H1 (cell line): Measurements from ENCODE around the gene RNFT2. TPM values are rescaled to one million over a fixed set of nuclear protein-coding genes. Genes with fewer than 3 reads are reported as not detected.

Experiments used
- CTCF ChIA-PET: fragments of 300-600 bp; sonication (Branson Sonifier 250); formaldehyde crosslinking; loops from one replicate; lab custom pipeline; 2021; ENCODE audit not compliant: partially characterized antibody; lab: Charles Lee
- POLR2A ChIA-PET: fragments of 300-600 bp; sonication (Branson Sonifier 250); formaldehyde crosslinking; loops from one replicate; lab custom pipeline; 2021; ENCODE audit warnings: inconsistent platforms; ENCODE audit not compliant: partially characterized antibody; lab: Charles Lee
- DNase-seq, 2 experiments: peaks; one replicate each; pipeline versions ENCODE4 v3.0.0 to v3.0.0-alpha.2; 2010 to 2022; ENCODE audit warnings: low spot score in 2 of 2, low read depth in 1 of 2, mixed read lengths in 1 of 2
- FAIRE-seq: peaks from 2 replicates; lab custom pipeline; 2011; peaks lifted over from hg19 to GRCh38; lab: Jason Lieb, UNC
- H2AFZ ChIP-seq: 2 replicates; pipeline ENCODE4 v1.8.1; 2012; ENCODE audit warnings: low read length, inconsistent platforms
- H2AK5ac ChIP-seq: 2 replicates; pipeline ENCODE4 v1.6.1; 2013; ENCODE audit warnings: low read depth, low read length
- H2BK120ac ChIP-seq: replicated peaks from 2 replicates; pipeline ENCODE3; 2013; ENCODE audit warnings: low read depth, low read length, inconsistent platforms
- H2BK12ac ChIP-seq: 2 replicates; pipeline ENCODE4 v1.6.1; 2013; ENCODE audit warnings: low read depth, low read length
- H2BK15ac ChIP-seq: 2 replicates; pipeline ENCODE4 v1.6.1; 2013; ENCODE audit warnings: low read length
- H2BK20ac ChIP-seq: 2 replicates; pipeline ENCODE4 v1.6.1; 2013; ENCODE audit warnings: low read length
- H2BK5ac ChIP-seq: 2 replicates; pipeline ENCODE4 v1.6.1; 2013; ENCODE audit warnings: low read depth, low read length
- H3K14ac ChIP-seq: 2 replicates; pipeline ENCODE4 v1.6.1; 2013; ENCODE audit warnings: inconsistent platforms; ENCODE audit not compliant: insufficient read length
- H3K18ac ChIP-seq: 2 replicates; pipeline ENCODE4 v1.6.1; 2013; ENCODE audit warnings: low read length; ENCODE audit errors: extremely low read depth
- H3K23ac ChIP-seq: 2 replicates; pipeline ENCODE4 v1.6.1; 2013; ENCODE audit warnings: inconsistent platforms; ENCODE audit not compliant: insufficient read length
- H3K23me2 ChIP-seq: 2 replicates; pipeline ENCODE4 v1.6.1; 2013; ENCODE audit warnings: low read depth, low read length
- H3K27ac ChIP-seq: 2 replicates; pipeline ENCODE4 v1.6.1; 2011; ENCODE audit warnings: low read depth, low read length, inconsistent platforms
- H3K27me3 ChIP-seq, 4 experiments: replicated peaks in 1 of 4; 1 replicate in 1 of 4; 2 replicates in 3 of 4; pipeline versions ENCODE4 v1.6.1 to v1.8.1; 2011 to 2013; ENCODE audit warnings: low read length in 3 of 4, mild to moderate bottlenecking in 3 of 4, inconsistent platforms in 2 of 4, mixed read lengths in 2 of 4, moderate library complexity in 1 of 4; ENCODE audit not compliant: control insufficient read depth in 3 of 4, insufficient read depth in 3 of 4; ENCODE audit errors: extremely low read depth in 1 of 4
- H3K36me3 ChIP-seq, 4 experiments: 2 replicates each; pipeline versions ENCODE4 v1.6.1 to v1.8.1; 2011 to 2013; ENCODE audit warnings: mild to moderate bottlenecking in 4 of 4, low read length in 3 of 4, moderate library complexity in 2 of 4, control low read depth in 1 of 4, inconsistent platforms in 1 of 4; ENCODE audit not compliant: insufficient read depth in 4 of 4, control insufficient read depth in 2 of 4
- H3K4ac ChIP-seq: replicated peaks from 2 replicates; pipeline ENCODE3; 2013; ENCODE audit warnings: low read length, low read depth, mixed read lengths, inconsistent platforms; ENCODE audit not compliant: insufficient read length
- H3K4me1 ChIP-seq, 4 experiments: replicated peaks in 1 of 4; 1 replicate in 1 of 4; 2 replicates in 3 of 4; pipeline versions ENCODE4 v1.6.1 to v1.8.1; 2011 to 2013; ENCODE audit warnings: low read length in 3 of 4, inconsistent platforms in 2 of 4, mixed read lengths in 1 of 4; ENCODE audit not compliant: insufficient read depth in 4 of 4, control insufficient read depth in 3 of 4
- H3K4me2 ChIP-seq, 2 experiments: 2 replicates each; pipeline versions ENCODE4 v1.6.1 to v1.8.1; 2011 to 2013; ENCODE audit warnings: low read depth in 2 of 2, low read length in 2 of 2, control low read depth in 1 of 2, inconsistent platforms in 1 of 2, mild to moderate bottlenecking in 1 of 2; ENCODE audit not compliant: insufficient read depth in 1 of 2
- H3K4me3 ChIP-seq, 4 experiments: fragments of 200-600, 300-600 bp in 1 of 4; sonication (generic), shearing (Covaris generic), sonication (Bioruptor Twin) in 1 of 4; 2 replicates each; pipeline versions ENCODE4 v1.5.1 to v1.8.1; 2011 to 2016; ENCODE audit warnings: low read length in 4 of 4, low read depth in 3 of 4, control low read depth in 2 of 4, inconsistent platforms in 2 of 4, mild to moderate bottlenecking in 2 of 4, mixed read lengths in 1 of 4, moderate library complexity in 1 of 4; ENCODE audit not compliant: insufficient read depth in 2 of 4; ENCODE audit errors: extremely low read depth in 1 of 4
- H3K56ac ChIP-seq: replicated peaks from 2 replicates; pipeline ENCODE3; 2013; ENCODE audit warnings: low read depth, mild to moderate bottlenecking, mixed read lengths, low read length, inconsistent platforms; ENCODE audit not compliant: insufficient read length
- H3K79me1 ChIP-seq: 2 replicates; pipeline ENCODE4 v1.6.1; 2013; ENCODE audit warnings: low read depth, low read length, control low read depth
- H3K79me2 ChIP-seq, 2 experiments: 2 replicates each; pipeline versions ENCODE4 v1.6.1 to v1.8.1; 2012 to 2013; ENCODE audit warnings: low read length in 2 of 2, mild to moderate bottlenecking in 2 of 2, inconsistent platforms in 1 of 2; ENCODE audit not compliant: insufficient read depth in 2 of 2, control insufficient read depth in 1 of 2
- H3K9ac ChIP-seq, 4 experiments: replicated peaks in 1 of 4; 1 replicate in 1 of 4; 2 replicates in 3 of 4; pipeline versions ENCODE4 v1.6.1 to v1.8.1; 2011 to 2013; ENCODE audit warnings: low read depth in 3 of 4, low read length in 3 of 4, control low read depth in 2 of 4, mild to moderate bottlenecking in 2 of 4, moderate library complexity in 2 of 4, inconsistent platforms in 1 of 4; ENCODE audit errors: extremely low read depth in 1 of 4
- H3K9me3 ChIP-seq, 2 experiments: 2 replicates each; pipeline versions ENCODE4 v1.6.1 to v1.8.1; 2012 to 2013; ENCODE audit warnings: mild to moderate bottlenecking in 2 of 2, moderate library complexity in 2 of 2, control low read depth in 1 of 2, inconsistent platforms in 1 of 2, low read depth in 1 of 2, low read length in 1 of 2, mixed read lengths in 1 of 2; ENCODE audit not compliant: insufficient read depth in 2 of 2
- H4K20me1 ChIP-seq, 2 experiments: replicated peaks in 1 of 2; 2 replicates each; pipeline versions ENCODE3 to v1.8.1; 2011 to 2013; ENCODE audit warnings: inconsistent platforms in 2 of 2, low read length in 2 of 2, mild to moderate bottlenecking in 1 of 2; ENCODE audit not compliant: insufficient read depth in 2 of 2, control insufficient read depth in 1 of 2
- H4K5ac ChIP-seq: 2 replicates; pipeline ENCODE4 v1.6.1; 2013; ENCODE audit warnings: low read length, low read depth, mixed read lengths, inconsistent platforms; ENCODE audit not compliant: insufficient read length
- H4K8ac ChIP-seq: 2 replicates; pipeline ENCODE4 v1.8.0; 2013; ENCODE audit warnings: mild to moderate bottlenecking, moderate library complexity, low read length, inconsistent platforms; ENCODE audit not compliant: insufficient read depth; ENCODE audit errors: extremely low read depth
- H4K91ac ChIP-seq: replicated peaks from 2 replicates; pipeline ENCODE3; 2013; ENCODE audit warnings: low read length, mixed read lengths, inconsistent platforms; ENCODE audit not compliant: insufficient read length
- CHD2 ChIP-seq: IDR thresholded peaks from 2 replicates; pipeline ENCODE4 v1.6.1; 2012; ENCODE audit warnings: low read length, improper control_type of control experiment
- GABPA ChIP-seq: IDR thresholded peaks from 2 replicates; pipeline ENCODE4 v1.6.1; 2011; ENCODE audit warnings: mild to moderate bottlenecking, low read length, moderate library complexity, borderline replicate concordance; ENCODE audit not compliant: insufficient read depth
- GTF2F1 ChIP-seq: IDR thresholded peaks from 2 replicates; pipeline ENCODE4 v1.6.1; 2012; ENCODE audit warnings: low read depth, low read length, improper control_type of control experiment, borderline replicate concordance
- RAD21 ChIP-seq, 2 experiments: IDR thresholded peaks in 1 of 2; conservative IDR thresholded peaks in 1 of 2; 2 replicates each; pipeline ENCODE4 v1.6.1; 2011; ENCODE audit warnings: low read depth in 2 of 2, low read length in 2 of 2, improper control_type of control experiment in 1 of 2, inconsistent platforms in 1 of 2, mild to moderate bottlenecking in 1 of 2, moderate library complexity in 1 of 2
- TCF12 ChIP-seq: IDR thresholded peaks from 2 replicates; pipeline ENCODE4 v1.6.1; 2011; ENCODE audit warnings: low read depth, mild to moderate bottlenecking, low read length
- WGBS, 2 experiments: shearing (Covaris generic) in 1 of 2; methylation state at CpG; one replicate each; pipeline versions ENCODE4 v1.1.6 to v1.1.7; 2013 to 2015; ENCODE audit warnings: low lambda C conversion rate in 2 of 2, mixed read lengths in 2 of 2, inconsistent platforms in 1 of 2, low coverage in 1 of 2, missing lambda C conversion rate in 1 of 2; ENCODE audit not compliant: insufficient replicate concordance in 2 of 2, insufficient coverage in 1 of 2, insufficient read length in 1 of 2; ENCODE audit errors: extremely low coverage in 1 of 2, missing lambda C conversion rate in 1 of 2; 5-methylcytosine and 5-hydroxymethylcytosine counted together
- polyA plus RNA-seq, 7 experiments: library from polyadenylated mRNA; depleted of rRNA in 3 of 7; stranded (reverse) in 5 of 7; unstranded in 2 of 7; fragments of >200 nt in 5 of 7; fragments of 200-250 nt in 2 of 7; gene quantifications; 1 replicate in 5 of 7; 2 replicates in 1 of 7; 4 replicates in 1 of 7; pipeline versions ENCODE4 v1.2.1 to v1.2.3, GENCODE V29; 2011 to 2013; ENCODE audit warnings: missing spikeins in 2 of 7, mixed read lengths in 2 of 7
- total RNA-seq: library from RNA; stranded (reverse); fragmentation: NEBNext Ultra II Directional; extraction: Animal tissue kit (Norgen Biotek cat#: 25700); gene quantifications from 2 replicates; pipeline ENCODE4 v1.2.1, GENCODE V29; 2021

The RNFT2 gene
- total and polyA plus RNA-seq, 2 of the 8 experiments (the other 6 are each of a cell fraction or from before 2014, with no cell fraction given), result 14.2 to 33.1 TPM

DNA sequence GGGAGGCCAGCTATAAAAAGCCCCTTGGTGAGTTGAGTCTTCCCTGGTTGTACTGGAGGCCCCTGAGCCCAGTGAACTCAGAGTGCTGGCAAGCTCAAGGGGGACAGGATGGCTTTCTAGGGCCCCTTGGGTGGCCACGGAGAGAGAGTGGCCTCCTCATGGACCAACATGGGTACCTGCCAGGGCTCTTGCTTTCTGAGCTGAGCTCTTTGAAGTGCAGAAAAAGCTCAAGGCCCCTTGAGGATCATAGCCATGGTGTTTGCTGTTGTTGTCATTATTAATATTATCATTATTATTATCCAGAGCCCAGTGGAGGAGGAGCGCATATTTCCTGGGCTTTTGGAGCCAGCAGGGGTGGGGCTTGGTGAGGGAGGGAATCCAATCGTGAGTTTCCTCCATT is 6.7 kb downstream of the RNFT2 start:
- whole genome bisulfite sequencing, 2 experiments, result 87% methylated on average over 2 of the region's 3 CpGs; no CpG with 5 or more reads in 1 of the 2 experiments
- CTCF ChIA-PET, result interaction anchor here (1.2 kb wide), 1 partner anchor 16 kb away, joined by 9 read pairs; no protein-coding TSS in a partner anchor

More for the DNA sequence above, 6.7 kb downstream of the RNFT2 start:
- Histone ChIP-seq H3K79me1 (peaks cover 2% of the 10 kb centered on the region), H2BK5ac (no peak overlapping the region; the same call in 1 of the 2 replicates), H4K20me1 (no peaks in the 10 kb centered on the region), H3K23ac (no peak overlapping the region), H3K27me3 (no peaks in the 10 kb centered on the region), H3K56ac (no peak overlapping the region), H2BK12ac (no peak overlapping the region), H3K4me1 (no peaks in the 10 kb centered on the region; a peak in 1 of 7 replicates), H3K4me2 (no peak overlapping the region), H3K18ac (no peak overlapping the region), H3K27ac (no peak overlapping the region), H3K36me3 (peaks cover 0 to 17% (median 15%) of the 10 kb centered on the region in 4 experiments; a peak in 5 of 8 replicates), H2BK15ac (no peak overlapping the region), H3K9me3 (no peaks in the 10 kb centered on the region), H3K4ac (no peak overlapping the region), H2BK20ac (no peak overlapping the region), H3K23me2 (no peaks in the 10 kb centered on the region), H3K4me3 (no peak overlapping the region), H4K8ac (no peak overlapping the region), H3K79me2 (no peaks in the 10 kb centered on the region; a peak in 1 of 4 replicates), H2AK5ac (no peak overlapping the region), H3K9ac (no peak overlapping the region), H4K91ac (no peak overlapping the region), H2BK120ac (no peak overlapping the region), H3K14ac (no peak overlapping the region), H4K5ac (no peak overlapping the region), H2AFZ (no peak overlapping the region)
- no peak for FAIRE-seq
- TF ChIP-seq GABPA (no peak), CHD2 (no peak), TCF12 (no peak), RAD21 (IDR thresholded peaks at IDR 0.05 in 1 of 2, conservative IDR thresholded peaks at IDR 0.05 in 1 of 2; ENCODE audit: low read depth in 2 of 2, low read length in 2 of 2) (no peak), GTF2F1 (no peak)
- POLR2A ChIA-PET, result interaction anchor here (1.1 kb wide), 1 partner anchor 15 kb away, joined by 5 read pairs; no protein-coding TSS in a partner anchor
- no peak for DNase-seq
